Esophagus squamous epithelium (tissue), 4 donors: ENCODE measurements around the gene RNF149.
A peak's percentile ranks its signal among the peaks of the same experiment; 100 is the strongest.

ENCODE experiments used
- POLR2A ChIP-seq, 4 donors: fragments of 450-650 bp; IDR thresholded peaks; one replicate each; pipeline ENCODE4 v1.6.1; 2017; ENCODE audit warnings: antibody characterized with exemption in 4 of 4, mild to moderate bottlenecking in 4 of 4, moderate library complexity in 3 of 4
- TF ChIP-seq, protein P1 (sequence below), 6 experiments: fragments of 450-650 bp in 4 of 6; fragments of 200-600 bp in 2 of 6; sonication (generic) in 2 of 6; IDR thresholded peaks; one replicate each; pipeline ENCODE4 v1.5.1; 2016 to 2019; ENCODE audit warnings: antibody characterized with exemption in 6 of 6, mild to moderate bottlenecking in 4 of 6, moderate library complexity in 4 of 6

DNA sequence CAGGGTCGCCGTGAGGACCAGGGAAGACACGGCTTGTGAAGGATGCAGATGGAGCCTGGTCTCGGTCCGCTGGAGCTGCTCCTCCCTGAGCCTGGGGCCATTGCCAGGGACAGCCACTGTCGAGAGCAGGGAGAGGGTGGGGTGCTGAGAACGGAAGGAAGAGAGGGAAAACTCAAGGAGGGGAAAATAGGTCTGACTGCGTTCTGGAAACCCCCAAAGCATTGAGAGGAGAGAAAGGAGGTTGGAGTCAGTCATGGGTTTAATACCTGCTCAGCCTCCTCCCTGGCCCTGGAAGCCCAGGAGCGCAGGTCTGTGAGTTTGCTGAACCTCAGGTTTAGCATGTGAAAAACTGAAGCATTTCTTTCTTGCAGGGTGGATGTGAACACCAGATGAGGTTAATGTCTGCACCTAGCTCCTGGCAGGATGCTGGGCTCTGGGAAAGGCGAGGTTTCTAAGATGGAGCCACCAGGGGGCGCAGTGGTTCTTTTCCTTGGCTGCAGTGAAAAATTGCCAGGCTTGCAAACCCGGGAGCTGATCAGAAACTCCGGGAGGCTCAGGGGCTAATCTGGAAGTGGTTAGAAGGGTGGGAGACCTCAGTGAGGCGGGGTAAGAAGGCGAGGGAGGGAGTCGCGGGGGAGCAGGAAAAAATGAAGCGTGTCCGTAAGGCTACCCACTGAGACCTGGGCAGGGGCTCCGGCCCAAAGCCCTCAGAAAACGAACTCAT, 33.6 kb upstream of the RNF149 start:
- TF ChIP-seq, protein P1, sequence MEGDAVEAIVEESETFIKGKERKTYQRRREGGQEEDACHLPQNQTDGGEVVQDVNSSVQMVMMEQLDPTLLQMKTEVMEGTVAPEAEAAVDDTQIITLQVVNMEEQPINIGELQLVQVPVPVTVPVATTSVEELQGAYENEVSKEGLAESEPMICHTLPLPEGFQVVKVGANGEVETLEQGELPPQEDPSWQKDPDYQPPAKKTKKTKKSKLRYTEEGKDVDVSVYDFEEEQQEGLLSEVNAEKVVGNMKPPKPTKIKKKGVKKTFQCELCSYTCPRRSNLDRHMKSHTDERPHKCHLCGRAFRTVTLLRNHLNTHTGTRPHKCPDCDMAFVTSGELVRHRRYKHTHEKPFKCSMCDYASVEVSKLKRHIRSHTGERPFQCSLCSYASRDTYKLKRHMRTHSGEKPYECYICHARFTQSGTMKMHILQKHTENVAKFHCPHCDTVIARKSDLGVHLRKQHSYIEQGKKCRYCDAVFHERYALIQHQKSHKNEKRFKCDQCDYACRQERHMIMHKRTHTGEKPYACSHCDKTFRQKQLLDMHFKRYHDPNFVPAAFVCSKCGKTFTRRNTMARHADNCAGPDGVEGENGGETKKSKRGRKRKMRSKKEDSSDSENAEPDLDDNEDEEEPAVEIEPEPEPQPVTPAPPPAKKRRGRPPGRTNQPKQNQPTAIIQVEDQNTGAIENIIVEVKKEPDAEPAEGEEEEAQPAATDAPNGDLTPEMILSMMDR (IDR thresholded peaks at IDR 0.05), result peak; percentile 76 to 87 (median 80)
- TF ChIP-seq POLR2A (IDR thresholded peaks at IDR 0.05), result no peak
